Endothelial cell of umbilical vein (primary cell): ENCODE data around the gene AHI1.

ENCODE experiments used
- EZH2 ChIP-seq: IDR thresholded peaks from 2 replicates; pipeline ENCODE4 v1.6.1; 2012; ENCODE audit warnings: borderline replicate concordance, low read depth, mild to moderate bottlenecking, moderate library complexity, low read length, inconsistent platforms; ENCODE audit not compliant: severe bottlenecking
- MYC ChIP-seq: IDR thresholded peaks from one replicate; pipeline ENCODE4 v1.6.1; 2011; ENCODE audit warnings: mild to moderate bottlenecking, low read depth, low read length
- POLR2A ChIP-seq: IDR thresholded peaks from 2 replicates; pipeline ENCODE4 v1.6.1; 2012; ENCODE audit warnings: low read depth, mild to moderate bottlenecking, control low read depth, low read length
- POLR2AphosphoS5 ChIP-seq: IDR thresholded peaks from 2 replicates; pipeline ENCODE4 v1.6.1; 2012; ENCODE audit warnings: low read depth, mild to moderate bottlenecking, control low read depth, low read length, moderate library complexity; ENCODE audit not compliant: insufficient read depth
- TF ChIP-seq, protein P1 (sequence below), 2 donors: IDR thresholded peaks; 1 replicate in 1 of 2; 2 replicates in 1 of 2; pipeline ENCODE4 v1.5.1; 2011; ENCODE audit warnings: low read length in 2 of 2, mild to moderate bottlenecking in 2 of 2, moderate library complexity in 2 of 2, control low read depth in 1 of 2, inconsistent platforms in 1 of 2, low read depth in 1 of 2; ENCODE audit not compliant: insufficient read depth in 1 of 2; ENCODE audit errors: extremely low read depth in 1 of 2
- TF ChIP-seq, protein P2 (sequence below): IDR thresholded peaks from 2 replicates; pipeline ENCODE4 v1.6.1; 2011; ENCODE audit not compliant: insufficient read depth, insufficient read length

GRCh38 chr6:135304883-135305282 is 192.7 kb downstream of the AHI1 start:
- TF ChIP-seq, protein P1, sequence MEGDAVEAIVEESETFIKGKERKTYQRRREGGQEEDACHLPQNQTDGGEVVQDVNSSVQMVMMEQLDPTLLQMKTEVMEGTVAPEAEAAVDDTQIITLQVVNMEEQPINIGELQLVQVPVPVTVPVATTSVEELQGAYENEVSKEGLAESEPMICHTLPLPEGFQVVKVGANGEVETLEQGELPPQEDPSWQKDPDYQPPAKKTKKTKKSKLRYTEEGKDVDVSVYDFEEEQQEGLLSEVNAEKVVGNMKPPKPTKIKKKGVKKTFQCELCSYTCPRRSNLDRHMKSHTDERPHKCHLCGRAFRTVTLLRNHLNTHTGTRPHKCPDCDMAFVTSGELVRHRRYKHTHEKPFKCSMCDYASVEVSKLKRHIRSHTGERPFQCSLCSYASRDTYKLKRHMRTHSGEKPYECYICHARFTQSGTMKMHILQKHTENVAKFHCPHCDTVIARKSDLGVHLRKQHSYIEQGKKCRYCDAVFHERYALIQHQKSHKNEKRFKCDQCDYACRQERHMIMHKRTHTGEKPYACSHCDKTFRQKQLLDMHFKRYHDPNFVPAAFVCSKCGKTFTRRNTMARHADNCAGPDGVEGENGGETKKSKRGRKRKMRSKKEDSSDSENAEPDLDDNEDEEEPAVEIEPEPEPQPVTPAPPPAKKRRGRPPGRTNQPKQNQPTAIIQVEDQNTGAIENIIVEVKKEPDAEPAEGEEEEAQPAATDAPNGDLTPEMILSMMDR (IDR thresholded peaks at IDR 0.05; ENCODE audit: extremely low read depth in 1 of 2, insufficient read depth in 1 of 2, low read depth in 1 of 2, low read length in 2 of 2): no peak
- TF ChIP-seq POLR2AphosphoS5 (no peak), MYC (no peak), POLR2A (no peak), EZH2 (no peak)
- TF ChIP-seq, protein P2, sequence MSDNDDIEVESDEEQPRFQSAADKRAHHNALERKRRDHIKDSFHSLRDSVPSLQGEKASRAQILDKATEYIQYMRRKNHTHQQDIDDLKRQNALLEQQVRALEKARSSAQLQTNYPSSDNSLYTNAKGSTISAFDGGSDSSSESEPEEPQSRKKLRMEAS: no peak
